Measurements from ENCODE around the gene EHF. TPM values are rescaled to one million over a fixed set of nuclear protein-coding genes. Genes with fewer than 3 reads are reported as not detected.

The EHF gene
- total and polyA plus RNA-seq, 4 donors = 8.9 to 144 (median 62.9) TPM

DNA sequence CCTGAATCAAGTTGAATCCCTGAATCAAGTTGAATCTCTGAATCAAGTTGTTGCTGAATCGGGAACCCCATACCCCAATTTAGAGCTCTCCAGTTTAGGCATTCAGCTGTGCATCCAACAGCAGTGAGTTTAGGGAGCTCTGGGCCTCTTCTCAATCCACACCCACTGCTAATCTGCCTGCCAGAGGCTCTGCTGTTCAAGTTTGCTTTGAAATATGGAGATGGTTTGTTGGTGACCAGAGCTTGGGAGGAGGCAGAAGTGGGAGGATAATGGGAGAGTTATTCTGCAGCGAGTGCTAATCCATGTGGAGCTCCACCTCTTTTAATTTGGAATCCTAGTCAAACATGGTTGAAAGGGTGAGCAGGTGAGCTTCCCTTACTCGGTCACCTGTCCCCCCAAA lies 22.4 kb downstream of the EHF start:
- Histone ChIP-seq H3K9ac (ENCODE audit: insufficient read depth in 1 of 2, low read length in 2 of 2) (no peak overlapping the region), H3K27ac (ENCODE audit: low read depth in 1 of 2, low read length in 1 of 2) (peak overlapping the region in 1 of 2 donors; percentile 29), H3K4me3 (no peak overlapping the region), H3K36me3 (ENCODE audit: control insufficient read depth in 4 of 4, insufficient read depth in 4 of 4, low read length in 4 of 4) (peaks cover 0 to 4% (median 0%) of the 10 kb centered on the region in 4 donors), H3K4me1 (ENCODE audit: control insufficient read depth in 5 of 5, insufficient read depth in 5 of 5, low read length in 5 of 5) (peaks cover 0 to 7% (median 4%) of the 10 kb centered on the region in 5 donors), H3K27me3 (ENCODE audit: control insufficient read depth in 3 of 3, insufficient read depth in 3 of 3, low read length in 2 of 3) (no peaks in the 10 kb centered on the region), H3K9me3 (ENCODE audit: control insufficient read depth in 4 of 4, insufficient read depth in 3 of 4, low read length in 3 of 4) (no peaks in the 10 kb centered on the region)
- ATAC-seq (ENCODE audit: insufficient read depth, low FRiP score) (no peak), DNase-seq (no peak)
- TF ChIP-seq, protein P1, sequence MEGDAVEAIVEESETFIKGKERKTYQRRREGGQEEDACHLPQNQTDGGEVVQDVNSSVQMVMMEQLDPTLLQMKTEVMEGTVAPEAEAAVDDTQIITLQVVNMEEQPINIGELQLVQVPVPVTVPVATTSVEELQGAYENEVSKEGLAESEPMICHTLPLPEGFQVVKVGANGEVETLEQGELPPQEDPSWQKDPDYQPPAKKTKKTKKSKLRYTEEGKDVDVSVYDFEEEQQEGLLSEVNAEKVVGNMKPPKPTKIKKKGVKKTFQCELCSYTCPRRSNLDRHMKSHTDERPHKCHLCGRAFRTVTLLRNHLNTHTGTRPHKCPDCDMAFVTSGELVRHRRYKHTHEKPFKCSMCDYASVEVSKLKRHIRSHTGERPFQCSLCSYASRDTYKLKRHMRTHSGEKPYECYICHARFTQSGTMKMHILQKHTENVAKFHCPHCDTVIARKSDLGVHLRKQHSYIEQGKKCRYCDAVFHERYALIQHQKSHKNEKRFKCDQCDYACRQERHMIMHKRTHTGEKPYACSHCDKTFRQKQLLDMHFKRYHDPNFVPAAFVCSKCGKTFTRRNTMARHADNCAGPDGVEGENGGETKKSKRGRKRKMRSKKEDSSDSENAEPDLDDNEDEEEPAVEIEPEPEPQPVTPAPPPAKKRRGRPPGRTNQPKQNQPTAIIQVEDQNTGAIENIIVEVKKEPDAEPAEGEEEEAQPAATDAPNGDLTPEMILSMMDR (IDR thresholded peaks at IDR 0.05; ENCODE audit: control extremely low read depth, extremely low read depth) = no peak
- 76 to 80% methylated on average over 3 of the region's 3 CpGs for WGBS, 2 donors

DNA sequence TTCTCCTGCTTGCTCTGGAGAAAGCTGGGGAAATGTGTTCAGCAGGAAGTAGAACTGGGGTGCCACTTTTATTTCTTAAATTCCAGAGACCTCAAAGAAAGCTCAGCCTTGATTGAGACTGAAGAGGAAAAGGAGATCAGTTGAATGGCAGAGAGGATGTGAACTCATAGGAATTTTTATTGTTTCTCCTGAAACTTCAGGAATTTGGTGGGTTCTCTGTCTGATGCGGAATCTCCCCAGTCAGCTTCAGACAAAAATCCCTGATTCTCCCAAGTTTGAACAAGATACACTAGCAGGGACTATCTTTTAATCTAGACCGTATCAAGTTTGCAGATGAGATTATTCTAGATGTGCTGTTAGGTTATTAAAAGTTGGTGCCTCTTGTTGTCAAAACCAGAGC lies 23.0 kb downstream of the EHF start:
- TF ChIP-seq, protein P1 (IDR thresholded peaks at IDR 0.05; ENCODE audit: control extremely low read depth, extremely low read depth) = no peak
- no peaks in the 10 kb centered on the region for H3K9me3 ChIP-seq (ENCODE audit: control insufficient read depth in 4 of 4, insufficient read depth in 3 of 4, low read length in 3 of 4)
- peaks cover 0 to 4% (median 0%) of the 10 kb centered on the region in 4 donors for H3K36me3 ChIP-seq (ENCODE audit: control insufficient read depth in 4 of 4, insufficient read depth in 4 of 4, low read length in 4 of 4)
- ATAC-seq (ENCODE audit: insufficient read depth, low FRiP score) (no peak), DNase-seq (no peak)
- WGBS, 2 donors = 90 to 94% methylated on average over 2 of the region's 2 CpGs
- H3K4me1 ChIP-seq (ENCODE audit: control insufficient read depth in 5 of 5, insufficient read depth in 5 of 5, low read length in 5 of 5) = peaks cover 0 to 7% (median 3%) of the 10 kb centered on the region in 5 donors
- H3K4me3 ChIP-seq = no peak overlapping the region
- no peaks in the 10 kb centered on the region for H3K27me3 ChIP-seq (ENCODE audit: control insufficient read depth in 3 of 3, insufficient read depth in 3 of 3, low read length in 2 of 3)
- no peak overlapping the region for H3K9ac ChIP-seq (ENCODE audit: insufficient read depth in 1 of 2, low read length in 2 of 2)
- H3K27ac ChIP-seq (ENCODE audit: low read depth in 1 of 2, low read length in 1 of 2) = peak overlapping the region in 1 of 2 donors; percentile 29

DNA sequence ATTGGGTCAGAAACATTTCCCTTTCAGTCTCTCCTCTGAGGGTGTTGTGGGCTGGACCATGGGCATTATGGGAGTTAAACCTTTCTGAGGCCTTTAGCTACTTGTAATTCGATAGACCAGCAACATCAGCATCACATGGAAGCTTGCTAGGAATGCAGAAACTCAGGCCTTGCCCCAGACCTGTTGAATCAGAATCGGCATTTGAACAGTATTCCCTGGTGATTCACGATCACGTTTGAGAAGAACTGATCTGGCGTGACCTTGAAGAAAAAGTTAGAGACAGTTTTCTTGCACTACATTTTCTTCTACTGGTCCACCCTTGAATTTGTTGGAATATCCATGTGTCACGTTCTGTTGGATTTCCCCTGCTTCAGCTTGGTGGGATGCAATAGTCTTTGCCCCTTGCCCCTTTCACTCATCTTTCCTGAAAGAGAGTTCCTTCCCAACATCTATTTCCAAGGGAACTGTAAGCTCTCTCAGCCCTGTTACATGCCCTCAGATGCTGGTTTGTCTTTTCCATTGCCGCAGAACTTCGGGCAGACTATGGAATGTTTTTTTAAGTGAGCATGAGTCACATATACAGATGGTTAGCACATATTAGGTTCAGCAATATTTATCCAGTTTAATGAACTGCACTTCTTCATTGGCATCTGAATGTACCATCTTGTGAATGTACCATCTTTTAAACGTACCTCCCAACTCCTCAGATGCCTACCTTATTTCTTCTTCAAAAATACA lies 23.9 kb downstream of the EHF start:
- Histone ChIP-seq H3K9ac (ENCODE audit: insufficient read depth in 1 of 2, low read length in 2 of 2) (no peak overlapping the region), H3K4me3 (no peak overlapping the region), H3K9me3 (ENCODE audit: control insufficient read depth in 4 of 4, insufficient read depth in 3 of 4, low read length in 3 of 4) (no peaks in the 10 kb centered on the region), H3K27me3 (ENCODE audit: control insufficient read depth in 3 of 3, insufficient read depth in 3 of 3, low read length in 2 of 3) (no peaks in the 10 kb centered on the region), H3K4me1 (ENCODE audit: control insufficient read depth in 5 of 5, insufficient read depth in 5 of 5, low read length in 5 of 5) (peaks cover 0 to 7% (median 3%) of the 10 kb centered on the region in 5 donors), H3K36me3 (ENCODE audit: control insufficient read depth in 4 of 4, insufficient read depth in 4 of 4, low read length in 4 of 4) (peaks cover 0 to 4% (median 0%) of the 10 kb centered on the region in 4 donors), H3K27ac (ENCODE audit: low read depth in 1 of 2, low read length in 1 of 2) (peak overlapping the region in 1 of 2 donors; percentile 11)
- 74 to 83% methylated on average over 9 of the region's 9 CpGs for WGBS, 2 donors
- ATAC-seq (ENCODE audit: insufficient read depth, low FRiP score) (no peak), DNase-seq (no peak)
- TF ChIP-seq, protein P1 (IDR thresholded peaks at IDR 0.05; ENCODE audit: control extremely low read depth, extremely low read depth) = no peak
